ENCODE data around the gene CCNL1. TPM values are rescaled to one million over a fixed set of nuclear protein-coding genes. Genes with fewer than 3 reads are reported as not detected.

CCNL1 gene
- total and polyA plus RNA-seq, 2 experiments from 2014 or later: 125 to 300 TPM

DNA sequence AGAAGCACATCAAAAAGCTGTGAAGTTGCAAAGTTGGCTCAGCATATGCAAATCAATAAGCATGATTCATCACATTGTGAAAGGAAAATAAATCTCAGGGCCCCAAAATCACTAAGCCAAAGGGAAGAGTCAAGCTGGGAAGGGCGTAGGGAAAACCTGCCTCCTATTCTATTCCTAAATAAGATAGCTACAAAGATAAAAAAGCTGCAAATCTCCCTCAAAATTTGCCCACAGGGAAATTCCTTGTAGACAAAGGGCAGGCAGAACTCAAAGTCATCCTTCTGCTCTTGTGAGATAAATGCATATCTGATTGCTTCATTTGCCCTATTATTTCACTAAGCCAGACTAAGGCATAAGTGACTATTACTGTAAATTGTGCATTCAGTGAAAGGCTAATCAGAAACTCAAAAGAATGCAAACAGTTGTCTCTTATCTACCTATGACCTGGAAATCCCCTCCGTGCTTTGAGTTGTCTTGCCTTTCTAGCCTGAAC, 30.5 kb upstream of the CCNL1 start:
- Histone ChIP-seq H4K20me1 (ENCODE audit: insufficient read depth, poor library complexity, severe bottlenecking) (no peaks in the 10 kb centered on the region), H3K27ac (no peak overlapping the region), H3K27me3 (no peaks in the 10 kb centered on the region), H3K4me3 (no peak overlapping the region), H3K4me1 (ENCODE audit: insufficient read depth) (no peaks in the 10 kb centered on the region), H3K4me2 (no peak overlapping the region), H3K9me3 (ENCODE audit: low read depth) (peaks cover 13% of the 10 kb centered on the region), H3K9me2 (replicated peaks; ENCODE audit: insufficient read depth) (no peaks in the 10 kb centered on the region), H3K79me2 (no peaks in the 10 kb centered on the region), H2AFZ (no peak overlapping the region), H3K36me3 (replicated peaks; ENCODE audit: insufficient read depth, low read depth) (no peaks in the 10 kb centered on the region)
- TF ChIP-seq CTCF (IDR thresholded peaks at IDR 0.05; ENCODE audit: poor library complexity) (no peak), EZH2 (IDR thresholded peaks at IDR 0.05; ENCODE audit: borderline replicate concordance) (no peak), EZH2phosphoT487 (IDR thresholded peaks at IDR 0.05; ENCODE audit: low read depth, severe bottlenecking, unreplicated experiment) (no peak)
- DNase-seq (ENCODE audit: low spot score): no peak
- WGBS (ENCODE audit: low lambda C conversion rate, missing lambda C conversion rate): 71% methylated on average over 2 of the region's 2 CpGs

- H3K79me2 ChIP-seq: no peaks in the 10 kb centered on the region
- TF ChIP-seq EZH2phosphoT487 (IDR thresholded peaks at IDR 0.05; ENCODE audit: low read depth, severe bottlenecking, unreplicated experiment) (no peak), EZH2 (IDR thresholded peaks at IDR 0.05; ENCODE audit: borderline replicate concordance) (no peak), CTCF (IDR thresholded peaks at IDR 0.05; ENCODE audit: poor library complexity) (no peak)
- H3K9me2 ChIP-seq (replicated peaks; ENCODE audit: insufficient read depth): no peaks in the 10 kb centered on the region
- H3K4me1 ChIP-seq (ENCODE audit: insufficient read depth): no peaks in the 10 kb centered on the region
- no peak for DNase-seq (ENCODE audit: low spot score)
- no peak overlapping the region for H3K27ac ChIP-seq
- peaks cover 13% of the 10 kb centered on the region for H3K9me3 ChIP-seq (ENCODE audit: low read depth)
- H2AFZ ChIP-seq: no peak overlapping the region
- H3K4me2 ChIP-seq: no peak overlapping the region
- no peaks in the 10 kb centered on the region for H3K27me3 ChIP-seq
- H3K4me3 ChIP-seq: no peak overlapping the region
- no peaks in the 10 kb centered on the region for H4K20me1 ChIP-seq (ENCODE audit: insufficient read depth, poor library complexity, severe bottlenecking)
- no peaks in the 10 kb centered on the region for H3K36me3 ChIP-seq (replicated peaks; ENCODE audit: insufficient read depth, low read depth)
These were observed 28.4 kb upstream of the CCNL1 start for GRCh38 chr3:157188391-157188790.

GRCh38 chr3:157182879-157183278, 22.9 kb upstream of the CCNL1 start:
- H3K9me3 ChIP-seq (ENCODE audit: low read depth): peaks cover 8% of the 10 kb centered on the region
- 84% methylated on average over 3 of the region's 3 CpGs for WGBS (ENCODE audit: low lambda C conversion rate, missing lambda C conversion rate)

DNA sequence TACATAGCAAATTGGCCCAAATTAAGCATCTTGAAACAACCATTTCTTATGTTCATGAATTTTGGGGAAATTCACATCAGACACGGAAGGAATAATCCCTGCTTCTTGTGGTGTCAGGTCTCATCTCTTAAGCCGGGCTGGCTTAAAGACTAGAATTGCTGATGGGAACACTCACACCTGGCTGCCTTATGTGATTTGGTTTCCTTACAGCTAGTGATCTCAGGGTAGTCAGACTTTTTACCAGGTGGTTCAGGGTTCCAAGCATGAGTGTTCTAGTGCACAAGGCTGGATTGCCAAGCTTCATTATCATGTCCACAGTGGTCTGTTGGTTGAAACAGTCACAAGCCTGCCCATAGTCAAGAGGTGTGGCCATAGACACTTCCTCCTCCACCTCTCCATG, 20.3 kb upstream of the CCNL1 start:
- Histone ChIP-seq H3K36me3 (replicated peaks; ENCODE audit: insufficient read depth, low read depth) (no peaks in the 10 kb centered on the region), H3K27ac (no peak overlapping the region), H3K4me3 (no peak overlapping the region), H2AFZ (no peak overlapping the region), H3K4me1 (ENCODE audit: insufficient read depth) (peaks cover 7% of the 10 kb centered on the region), H3K79me2 (peaks cover 20% of the 10 kb centered on the region), H3K9me3 (ENCODE audit: low read depth) (no peaks in the 10 kb centered on the region), H3K27me3 (no peaks in the 10 kb centered on the region), H3K9me2 (replicated peaks; ENCODE audit: insufficient read depth) (no peaks in the 10 kb centered on the region), H4K20me1 (ENCODE audit: insufficient read depth, poor library complexity, severe bottlenecking) (no peaks in the 10 kb centered on the region), H3K4me2 (no peak overlapping the region)
- no peak for DNase-seq (ENCODE audit: low spot score)
- WGBS (ENCODE audit: low lambda C conversion rate, missing lambda C conversion rate): 97% methylated on average over 2 of the region's 2 CpGs
- TF ChIP-seq CTCF (IDR thresholded peaks at IDR 0.05; ENCODE audit: poor library complexity): no peak
- no peak for TF ChIP-seq EZH2phosphoT487 (IDR thresholded peaks at IDR 0.05; ENCODE audit: low read depth, severe bottlenecking, unreplicated experiment)
- TF ChIP-seq EZH2 (IDR thresholded peaks at IDR 0.05; ENCODE audit: borderline replicate concordance): no peak

More at GRCh38 chr3:157182879-157183278, 22.9 kb upstream of the CCNL1 start:
- no peaks in the 10 kb centered on the region for H3K9me2 ChIP-seq (replicated peaks; ENCODE audit: insufficient read depth)
- no peak for TF ChIP-seq EZH2phosphoT487 (IDR thresholded peaks at IDR 0.05; ENCODE audit: low read depth, severe bottlenecking, unreplicated experiment)
- DNase-seq (ENCODE audit: low spot score): no peak
- no peaks in the 10 kb centered on the region for H4K20me1 ChIP-seq (ENCODE audit: insufficient read depth, poor library complexity, severe bottlenecking)
- H2AFZ ChIP-seq: no peak overlapping the region
- H3K27me3 ChIP-seq: no peaks in the 10 kb centered on the region
- no peak overlapping the region for H3K27ac ChIP-seq
- no peak overlapping the region for H3K4me3 ChIP-seq
- H3K4me1 ChIP-seq (ENCODE audit: insufficient read depth): no peaks in the 10 kb centered on the region
- H3K79me2 ChIP-seq: no peaks in the 10 kb centered on the region
- no peaks in the 10 kb centered on the region for H3K36me3 ChIP-seq (replicated peaks; ENCODE audit: insufficient read depth, low read depth)
- H3K4me2 ChIP-seq: no peak overlapping the region

All from hepatocyte (in vitro differentiated cells).